Activated CD8-positive, alpha-beta memory T cell treated with anti-CD3 and anti-CD28 coated beads, Interleukin-2, amount 50 U/mL, for 24 hours (primary cell): Measurements from ENCODE around the gene LDLR.

Experiments used
- DNase-seq: peaks from one replicate; pipeline ENCODE4 v3.0.0-alpha.2; 2020; ENCODE audit errors: extremely low read depth

The LDLR gene

DNA sequence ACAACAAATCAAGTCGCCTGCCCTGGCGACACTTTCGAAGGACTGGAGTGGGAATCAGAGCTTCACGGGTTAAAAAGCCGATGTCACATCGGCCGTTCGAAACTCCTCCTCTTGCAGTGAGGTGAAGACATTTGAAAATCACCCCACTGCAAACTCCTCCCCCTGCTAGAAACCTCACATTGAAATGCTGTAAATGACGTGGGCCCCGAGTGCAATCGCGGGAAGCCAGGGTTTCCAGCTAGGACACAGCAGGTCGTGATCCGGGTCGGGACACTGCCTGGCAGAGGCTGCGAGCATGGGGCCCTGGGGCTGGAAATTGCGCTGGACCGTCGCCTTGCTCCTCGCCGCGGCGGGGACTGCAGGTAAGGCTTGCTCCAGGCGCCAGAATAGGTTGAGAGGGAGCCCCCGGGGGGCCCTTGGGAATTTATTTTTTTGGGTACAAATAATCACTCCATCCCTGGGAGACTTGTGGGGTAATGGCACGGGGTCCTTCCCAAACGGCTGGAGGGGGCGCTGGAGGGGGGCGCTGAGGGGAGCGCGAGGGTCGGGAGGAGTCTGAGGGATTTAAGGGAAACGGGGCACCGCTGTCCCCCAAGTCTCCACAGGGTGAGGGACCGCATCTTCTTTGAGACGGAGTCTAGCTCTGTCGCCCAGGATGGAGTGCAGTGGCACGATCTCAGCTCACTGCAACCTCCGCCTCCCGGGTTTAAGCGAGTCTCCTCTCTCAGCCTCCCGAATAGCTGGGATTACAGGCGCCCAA, at the start of gene LDLR:
TSS of gene LDLR (plus strand) at position 210 of the 760 bp plus-strand sequence. CDS start at position 296, 86 bp downstream.
- peak; percentile 54 for DNase-seq

- no peak for DNase-seq
Observed at GRCh38 chr19:11041194-11041593, 48.1 kb upstream of the LDLR start.

DNA sequence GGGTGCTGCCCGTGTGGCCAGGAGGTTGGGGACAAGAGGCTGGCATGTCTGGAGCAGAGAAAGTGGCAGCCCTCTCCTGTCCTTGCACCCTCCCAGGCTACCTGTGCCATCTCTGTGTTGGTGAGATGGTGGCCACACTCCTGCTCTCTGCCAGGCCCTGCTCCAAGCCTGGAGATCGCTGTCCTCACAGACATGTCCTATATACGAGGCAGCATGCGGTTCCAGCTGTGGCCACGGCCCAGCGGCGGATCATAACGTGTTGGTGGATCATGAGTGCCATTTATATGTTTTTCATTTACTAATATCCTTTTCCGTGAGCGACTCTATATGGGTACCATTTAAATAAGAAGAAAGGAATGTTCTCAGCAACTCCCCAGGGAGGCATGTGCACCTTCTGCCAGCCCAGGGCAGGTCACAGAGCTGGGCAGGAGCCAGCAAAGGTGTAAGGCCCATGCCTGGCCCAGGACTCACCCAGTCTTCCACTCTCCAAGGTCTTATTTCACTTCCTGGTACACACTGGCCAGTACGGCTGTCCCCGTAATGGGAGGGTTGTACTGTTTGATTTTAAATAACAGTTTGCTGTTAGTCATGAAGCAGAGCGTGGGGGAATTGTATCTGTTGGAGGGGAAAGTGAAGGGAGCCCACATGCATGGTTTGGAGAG, 47.2 kb upstream of the LDLR start:
- DNase-seq = no peak

DNA sequence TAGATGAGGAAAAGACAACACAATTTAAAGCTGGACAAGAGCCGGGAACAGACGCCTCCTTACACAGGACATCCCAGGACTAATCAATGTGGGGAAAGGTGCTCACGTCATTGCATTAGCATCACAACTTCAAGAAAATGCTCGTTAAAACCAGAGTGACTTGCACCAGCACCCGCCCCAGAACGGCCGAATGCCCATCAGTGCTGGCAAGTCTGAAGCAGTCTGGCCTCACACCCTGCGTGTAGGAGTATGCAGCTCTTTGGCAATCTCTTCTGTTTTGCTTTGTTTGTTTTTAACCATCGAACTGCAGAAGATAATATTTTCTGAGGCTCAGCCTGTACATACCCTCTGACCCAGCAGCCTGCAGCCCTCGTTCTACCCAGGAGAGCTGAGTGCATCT, 44.8 kb upstream of the LDLR start:
- no peak for DNase-seq

GRCh38 chr19:11045536-11045935, 43.7 kb upstream of the LDLR start:
- DNase-seq = no peak

DNA sequence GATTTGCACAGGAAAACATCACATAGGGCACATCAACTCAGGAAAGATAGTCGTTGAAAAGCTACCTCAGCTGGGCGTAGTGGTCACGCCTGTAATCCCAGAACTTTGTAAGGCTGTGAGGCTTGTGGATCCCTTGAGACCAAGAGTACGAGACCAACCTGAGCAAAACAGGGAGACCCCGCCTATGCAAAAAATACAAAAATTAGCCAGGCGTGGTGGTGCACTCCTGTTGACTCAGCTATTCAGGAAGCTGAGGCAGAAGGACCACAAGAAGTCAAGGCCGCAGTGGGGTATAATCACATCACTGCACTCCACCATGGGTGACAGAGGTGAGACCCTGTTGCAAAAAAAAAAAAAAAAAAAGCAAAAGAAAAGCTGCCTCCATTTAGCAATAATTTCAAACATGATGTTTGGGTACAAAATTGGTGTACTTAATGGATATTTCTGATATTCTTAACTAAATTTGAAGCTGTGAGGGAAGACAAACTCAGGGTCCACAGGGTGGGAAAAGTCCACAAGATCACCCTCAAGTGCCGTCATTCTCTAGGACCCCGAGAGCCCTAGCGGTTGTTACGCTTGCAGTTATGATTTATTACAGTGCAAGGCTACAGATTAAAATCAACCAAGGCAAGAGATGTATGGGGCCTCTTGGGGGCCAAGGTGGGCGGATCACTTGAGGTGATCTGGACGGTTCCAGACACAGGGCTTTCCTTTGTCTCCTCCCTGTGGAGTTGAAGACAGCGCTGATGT, 42.5 kb upstream of the LDLR start:
- DNase-seq = no peak

DNA sequence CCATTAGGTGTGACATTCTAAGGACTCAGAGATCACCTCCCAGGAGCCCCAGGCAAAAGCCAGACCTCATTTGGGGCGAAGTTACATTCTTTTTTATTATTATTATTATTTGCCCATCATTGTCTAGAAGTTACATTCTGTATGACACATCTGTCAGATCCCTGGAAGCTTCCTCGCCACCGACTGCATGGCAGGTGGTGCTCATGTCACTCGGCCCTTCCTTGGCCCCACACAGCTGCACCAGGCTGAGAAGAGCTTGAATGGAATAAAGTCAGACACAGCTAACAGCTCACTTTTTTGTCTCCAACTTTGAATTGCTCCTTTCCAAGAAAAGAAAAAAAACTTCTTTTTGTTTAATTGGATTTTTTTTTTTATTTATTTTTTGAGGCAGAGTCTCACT, 41.4 kb upstream of the LDLR start:
- no peak for DNase-seq

DNA sequence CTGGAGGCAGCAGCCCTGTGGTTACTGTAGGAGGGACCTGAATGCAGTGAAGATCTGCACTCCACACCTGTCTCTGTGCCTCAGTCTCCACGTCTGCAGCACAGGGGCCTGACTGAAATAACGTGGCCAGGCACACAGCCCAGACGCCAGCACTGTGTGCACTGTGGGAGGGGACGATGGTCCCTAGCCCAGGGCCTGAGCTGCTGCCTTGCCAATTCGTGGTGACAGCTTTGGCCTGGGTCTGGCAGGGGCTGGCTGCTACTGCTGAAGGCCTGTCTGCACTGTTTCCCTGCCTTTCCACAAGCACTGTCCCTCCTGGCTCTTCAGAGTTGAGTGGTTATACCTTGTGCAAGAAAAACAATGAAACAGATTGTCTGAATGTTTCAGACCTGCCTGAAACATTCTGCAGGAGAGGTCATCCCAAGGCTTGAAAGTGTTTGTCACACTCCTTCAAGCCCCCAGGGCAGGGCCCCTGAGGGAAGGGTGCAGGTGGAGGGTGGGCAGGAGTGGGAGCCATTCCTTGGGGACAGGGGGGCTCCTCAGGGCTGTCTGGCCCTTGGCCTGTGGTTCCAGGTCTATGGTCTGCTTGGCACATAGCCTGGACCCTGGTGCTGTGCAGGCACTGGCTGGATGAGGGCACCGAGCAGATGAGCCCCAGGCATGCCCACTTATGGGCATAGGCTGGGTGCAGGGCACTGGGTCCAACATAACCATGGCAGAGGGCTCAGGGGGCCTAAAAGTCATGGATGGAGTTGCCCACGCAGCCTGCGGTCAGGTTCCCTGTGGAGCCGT, 38.7 kb upstream of the LDLR start:
- no peak for DNase-seq

DNA sequence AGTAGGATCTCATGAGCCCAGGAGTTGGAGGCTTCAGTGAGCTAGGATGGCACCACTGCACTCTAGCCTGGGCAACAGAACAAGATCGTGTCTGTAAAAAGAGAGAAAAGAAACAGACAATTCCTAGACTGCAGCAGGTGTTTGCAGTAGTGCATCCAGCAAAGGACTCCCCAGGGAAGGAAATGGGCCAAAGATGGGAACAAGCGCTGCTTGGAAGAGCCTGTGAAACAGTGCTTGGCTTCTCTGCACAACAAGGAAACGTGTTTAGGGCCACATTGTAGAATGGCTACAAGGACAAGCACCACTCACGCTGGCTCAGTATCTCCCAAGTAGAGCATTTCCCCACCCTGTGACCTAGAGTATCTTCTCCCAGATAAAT, 35.5 kb upstream of the LDLR start:
- no peak for DNase-seq

DNA sequence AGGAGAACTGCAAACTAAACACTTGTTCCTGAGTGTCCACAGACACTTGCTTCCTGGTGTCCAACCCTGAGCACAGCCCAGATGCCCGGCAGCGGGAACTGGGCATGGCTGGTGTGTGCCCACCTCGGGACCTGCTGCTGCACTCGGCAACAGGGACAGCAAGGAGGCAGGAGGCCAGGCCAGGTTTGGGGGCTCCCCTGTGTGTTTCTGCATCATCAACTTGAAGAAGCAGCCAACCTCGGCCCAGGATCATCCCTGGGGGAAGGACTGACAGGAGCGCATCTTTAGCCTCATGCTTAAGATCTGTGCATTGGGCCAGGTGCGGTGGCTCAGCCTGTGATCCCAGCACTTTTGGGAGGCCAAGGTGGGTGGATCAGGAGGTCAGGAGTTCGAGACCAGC, 35.1 kb upstream of the LDLR start:
- no peak for DNase-seq

GRCh38 chr19:11054628-11055027, 34.6 kb upstream of the LDLR start:
- DNase-seq = no peak

DNA sequence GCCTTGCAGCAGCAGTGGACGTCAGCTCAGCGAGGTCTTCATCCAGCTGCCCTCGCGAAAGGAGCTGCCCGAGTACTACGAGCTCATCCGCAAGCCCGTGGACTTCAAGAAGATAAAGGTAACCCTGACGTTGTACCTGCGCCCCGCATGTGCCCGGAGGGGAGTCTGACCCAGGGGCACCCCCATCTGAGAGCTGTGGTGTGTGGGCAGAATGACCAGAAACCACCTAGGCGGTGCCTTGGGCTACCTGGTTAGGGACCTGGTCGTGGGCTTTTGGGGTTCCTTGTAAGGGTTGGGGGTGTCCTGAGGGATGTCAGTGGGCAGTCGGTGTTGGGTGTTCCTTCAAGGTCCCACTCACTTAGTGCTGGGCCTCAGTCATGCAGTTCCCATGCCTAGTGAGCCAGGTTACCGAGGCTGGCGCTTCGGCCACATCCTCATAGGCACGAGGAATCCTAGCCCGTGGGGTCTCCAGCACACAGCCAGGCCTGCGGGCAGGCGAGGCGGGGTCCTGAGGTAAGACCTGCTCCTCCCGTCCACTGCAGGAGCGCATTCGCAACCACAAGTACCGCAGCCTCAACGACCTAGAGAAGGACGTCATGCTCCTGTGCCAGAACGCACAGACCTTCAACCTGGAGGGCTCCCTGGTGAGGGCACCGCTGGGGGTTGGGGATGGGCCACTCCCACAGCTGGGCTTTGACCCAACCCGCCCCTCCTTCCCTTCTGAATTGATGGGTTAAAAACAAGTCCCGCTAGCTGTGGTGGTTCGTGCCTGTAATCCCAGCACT, 30.8 kb upstream of the LDLR start:
- no peak for DNase-seq

GRCh38 chr19:11059511-11060358, 29.5 kb upstream of the LDLR start:
- no peak for DNase-seq

DNA sequence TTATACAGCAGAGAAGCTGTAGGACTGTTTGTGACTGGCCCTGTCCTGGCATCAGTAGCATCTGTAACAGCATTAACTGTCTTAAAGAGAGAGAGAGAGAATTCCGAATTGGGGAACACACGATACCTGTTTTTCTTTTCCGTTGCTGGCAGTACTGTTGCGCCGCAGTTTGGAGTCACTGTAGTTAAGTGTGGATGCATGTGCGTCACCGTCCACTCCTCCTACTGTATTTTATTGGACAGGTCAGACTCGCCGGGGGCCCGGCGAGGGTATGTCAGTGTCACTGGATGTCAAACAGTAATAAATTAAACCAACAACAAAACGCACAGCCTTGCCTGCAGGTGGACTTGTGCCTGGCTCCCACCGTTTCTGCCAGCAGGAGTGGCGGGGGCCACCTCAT, 27.3 kb upstream of the LDLR start:
- DNase-seq = no peak

- DNase-seq = no peak
Observed at GRCh38 chr19:11063434-11063833, 25.8 kb upstream of the LDLR start.

- DNase-seq = no peak
Observed at GRCh38 chr19:11064831-11065303, 24.4 kb upstream of the LDLR start.

- no peak for DNase-seq
Observed at GRCh38 chr19:11066326-11066725, 22.9 kb upstream of the LDLR start.

DNA sequence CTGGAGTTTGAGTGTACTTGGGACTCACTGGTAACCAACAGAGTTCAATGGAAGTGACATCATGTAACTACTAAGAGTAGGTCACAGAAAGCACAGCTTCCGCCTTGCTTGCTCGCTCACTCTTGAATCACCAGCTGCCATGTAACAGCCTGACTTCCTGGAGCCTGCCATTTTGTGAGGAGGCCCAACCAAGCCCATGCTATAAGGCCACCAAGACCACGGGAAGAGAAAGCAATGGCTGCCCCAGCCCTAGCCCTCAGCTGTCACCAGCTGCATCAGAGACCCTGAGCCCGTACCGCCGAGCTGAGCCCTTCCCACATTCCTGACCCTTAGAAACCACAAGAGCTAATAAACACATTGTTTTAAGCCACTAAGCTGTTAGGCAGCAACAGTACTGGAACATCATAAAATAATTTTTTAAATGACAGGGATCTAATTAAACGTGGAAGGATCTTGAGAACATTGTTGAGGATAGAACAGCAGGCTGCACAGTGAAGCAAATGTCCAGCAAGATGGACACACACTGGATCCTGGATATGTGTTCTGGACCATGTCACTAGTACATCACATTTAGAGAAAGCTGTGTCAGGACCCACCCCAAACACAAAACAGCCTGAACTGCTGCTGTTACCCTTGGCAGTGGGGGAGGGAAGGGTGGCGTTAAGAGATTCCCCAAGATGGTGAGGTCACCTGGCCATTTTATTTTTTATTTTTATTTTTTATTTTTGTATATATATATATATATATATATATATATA, 21.7 kb upstream of the LDLR start:
- DNase-seq = no peak

DNA sequence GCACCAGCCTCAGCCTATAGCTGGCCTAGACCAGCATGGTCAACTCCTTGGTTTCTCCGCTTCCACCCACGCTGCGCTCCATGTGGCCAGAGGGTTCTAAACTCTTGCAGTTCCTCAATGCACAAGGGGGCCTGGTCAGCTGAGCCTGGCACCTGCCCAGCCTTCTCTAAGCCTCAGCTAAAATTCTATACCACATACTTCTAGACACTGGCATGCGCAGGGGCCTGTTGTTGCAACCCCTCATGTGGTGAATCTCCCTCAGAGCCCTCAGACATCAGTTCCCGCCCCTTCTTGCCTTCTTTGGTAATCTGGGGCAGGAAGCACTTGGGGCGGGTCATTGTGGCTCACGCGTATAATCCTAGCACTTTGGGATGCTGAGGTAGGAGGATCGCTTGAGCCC, 19.7 kb upstream of the LDLR start:
- DNase-seq = no peak
